ENCODE results near the gene TUBGCP5.

TUBGCP5 gene

DNA sequence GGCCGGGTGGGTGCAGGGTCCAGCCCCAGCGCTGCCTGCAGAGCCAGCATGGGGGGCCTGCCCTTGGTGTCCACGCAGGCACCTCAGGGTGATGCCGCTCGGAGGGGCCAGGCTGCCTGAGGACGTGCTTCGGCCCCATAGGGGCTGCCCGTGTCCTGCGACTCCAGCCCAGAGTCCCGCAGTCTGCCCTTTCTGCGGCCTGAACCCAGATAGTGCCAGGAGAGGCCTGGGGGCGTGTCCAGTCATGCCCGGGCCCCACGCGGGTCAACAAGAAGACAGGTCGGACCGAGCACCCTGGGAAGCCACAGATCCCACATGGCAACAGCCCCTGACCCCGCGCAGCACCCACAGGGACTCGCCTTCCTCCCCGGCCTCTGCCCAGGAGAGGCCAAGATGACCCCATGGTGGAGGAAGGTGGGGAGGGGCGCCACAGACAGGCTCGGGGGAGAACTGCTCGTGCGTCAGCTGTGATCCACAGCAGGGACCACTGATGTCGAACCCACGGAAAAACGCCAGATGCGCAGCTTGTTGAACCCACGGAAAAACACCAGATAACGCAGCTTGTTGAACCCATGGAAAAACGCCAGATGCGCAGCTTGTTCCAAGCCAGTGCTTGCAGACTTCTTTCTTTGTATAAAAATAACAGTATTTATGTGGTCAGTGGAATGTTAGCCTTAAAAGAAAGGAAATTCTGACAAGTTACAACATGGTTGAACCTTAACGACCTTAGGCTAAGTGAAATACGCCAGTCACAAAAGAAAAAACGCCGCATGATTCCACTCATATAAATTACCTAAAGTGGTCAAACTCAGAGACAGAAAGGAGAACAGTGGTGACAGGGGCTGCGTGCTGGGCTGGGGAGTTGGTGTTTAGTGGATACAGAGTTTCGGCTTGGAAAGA is 87.7 kb downstream of the TUBGCP5 start:
- DNase-seq = no peak

DNA sequence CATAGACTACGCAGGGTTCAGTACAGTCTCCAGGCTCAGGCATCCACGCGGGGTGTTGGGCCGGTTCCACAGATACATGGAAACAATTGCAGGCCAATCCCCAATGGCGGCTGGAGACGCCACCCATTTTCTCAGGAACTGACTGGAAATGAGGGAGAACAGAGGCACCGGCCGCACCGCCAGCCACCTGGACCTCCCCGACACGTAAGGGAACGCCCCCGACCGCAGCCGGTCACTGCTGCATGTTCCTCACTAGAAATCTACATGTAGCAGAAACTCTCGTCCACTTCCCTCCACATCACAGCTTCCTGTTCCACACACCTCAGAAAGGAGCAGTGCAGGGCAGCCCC is 88.4 kb downstream of the TUBGCP5 start:
- DNase-seq = no peak

DNA sequence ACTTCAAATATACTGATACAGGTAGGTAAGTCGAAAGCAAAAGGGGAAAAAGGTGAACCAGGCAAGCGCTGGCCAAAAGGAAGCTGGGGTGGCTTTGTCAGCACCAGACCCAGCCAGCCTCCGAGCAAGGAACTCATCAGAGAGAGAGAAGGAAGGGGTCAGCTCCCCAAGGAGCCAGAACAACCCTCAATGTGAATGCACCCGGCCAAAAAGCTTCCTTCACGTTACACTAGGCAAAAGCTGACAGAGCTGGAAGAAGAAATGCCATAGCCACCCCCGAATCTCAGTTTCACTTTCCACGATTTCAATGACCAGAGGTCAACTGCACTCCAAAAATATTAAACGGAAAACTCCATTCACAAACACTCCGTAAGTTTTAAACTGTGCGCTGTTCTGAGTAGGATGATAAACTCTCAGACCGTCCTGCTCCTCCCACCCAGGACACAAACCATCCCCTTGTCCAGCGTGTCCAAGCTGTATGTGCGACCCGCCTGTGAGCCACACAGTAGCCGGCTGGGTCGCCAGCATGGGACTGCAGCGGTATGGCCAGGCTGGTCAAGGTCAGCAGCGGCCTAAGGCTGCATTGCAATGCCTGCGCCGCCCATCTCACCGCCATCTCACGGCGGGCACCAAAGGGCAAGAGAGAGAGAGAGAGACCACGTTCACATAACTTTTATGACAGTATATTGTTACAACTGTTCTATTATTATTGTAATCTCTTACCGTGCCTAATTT is 88.9 kb downstream of the TUBGCP5 start:
- no peak for DNase-seq
